Fibroblast of upper back skin (primary cell): ENCODE measurements around the gene SLC12A7.
"Not testable (repeated sequence)": the region's sequence is repeated elsewhere in the genome, so short reads cannot be mapped to it uniquely, and the experiment has no call there.

Experiments used
- DNase-seq: peaks from one replicate; pipeline ENCODE4 v3.0.0-alpha.2; 2013

Gene SLC12A7

DNA sequence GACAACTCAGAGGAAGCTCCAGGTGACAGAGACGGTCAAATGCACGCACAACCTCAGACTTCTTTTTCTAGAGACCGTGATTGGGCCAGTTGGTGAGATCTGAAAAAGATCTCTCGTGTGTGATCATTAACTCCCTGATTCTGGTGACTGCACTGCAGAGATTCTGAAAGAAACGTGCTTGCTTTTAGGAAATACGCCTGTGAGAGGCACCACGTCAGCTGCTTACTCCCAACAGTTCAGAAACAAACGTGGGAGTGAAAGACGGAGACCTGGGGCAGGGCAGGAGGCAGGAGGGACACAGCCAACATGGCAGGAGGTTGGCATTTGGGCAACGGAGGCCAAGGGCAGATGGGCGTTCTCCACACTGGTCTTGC, 15.9 kb downstream of the SLC12A7 start:
- DNase-seq, result no peak

GRCh38 chr5:1095302-1095989, 16.4 kb downstream of the SLC12A7 start:
- no peak for DNase-seq

GRCh38 chr5:1094670-1095190, 17.1 kb downstream of the SLC12A7 start:
- no peak for DNase-seq

DNA sequence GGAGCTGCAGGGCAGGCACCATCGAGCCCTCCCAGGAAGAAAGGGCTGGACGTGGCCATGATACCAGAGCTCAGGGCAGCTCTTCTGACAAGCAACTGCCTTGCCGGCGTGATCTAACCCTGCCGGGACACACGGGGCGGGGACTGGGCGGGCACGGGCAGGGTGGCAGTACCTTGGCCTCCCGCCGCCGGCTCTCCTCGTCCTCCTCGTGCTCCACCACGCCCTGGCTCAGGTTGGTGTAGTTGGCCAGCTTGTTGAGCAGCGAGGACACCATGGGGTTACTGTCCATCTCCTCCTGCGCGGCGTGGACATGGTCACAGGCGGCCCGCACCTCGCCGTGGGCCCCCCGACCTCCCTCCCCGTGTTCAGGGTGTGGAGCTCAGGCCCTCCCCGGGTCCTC, 18.5 kb downstream of the SLC12A7 start:
- DNase-seq, result no peak

DNA sequence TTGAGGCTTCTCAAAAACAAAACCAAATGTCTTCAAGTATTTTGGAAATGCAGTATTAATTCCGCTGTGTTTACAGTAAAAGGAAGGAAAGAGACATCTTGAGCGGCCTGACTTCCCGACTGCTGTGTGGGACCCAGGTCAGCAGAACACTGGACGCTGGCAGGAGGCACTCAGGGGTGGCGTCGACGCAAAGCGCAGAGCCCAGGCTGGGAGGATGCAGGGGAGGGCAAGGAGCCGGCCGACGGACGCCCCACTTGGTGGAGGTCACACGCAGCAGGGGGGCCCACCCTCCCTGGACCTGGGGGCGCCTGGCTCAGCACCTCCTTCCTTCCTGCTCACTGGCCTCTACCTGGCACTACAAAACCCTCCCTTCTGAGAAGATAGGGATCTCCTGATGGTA, 19.7 kb downstream of the SLC12A7 start:
- DNase-seq, result no peak

DNA sequence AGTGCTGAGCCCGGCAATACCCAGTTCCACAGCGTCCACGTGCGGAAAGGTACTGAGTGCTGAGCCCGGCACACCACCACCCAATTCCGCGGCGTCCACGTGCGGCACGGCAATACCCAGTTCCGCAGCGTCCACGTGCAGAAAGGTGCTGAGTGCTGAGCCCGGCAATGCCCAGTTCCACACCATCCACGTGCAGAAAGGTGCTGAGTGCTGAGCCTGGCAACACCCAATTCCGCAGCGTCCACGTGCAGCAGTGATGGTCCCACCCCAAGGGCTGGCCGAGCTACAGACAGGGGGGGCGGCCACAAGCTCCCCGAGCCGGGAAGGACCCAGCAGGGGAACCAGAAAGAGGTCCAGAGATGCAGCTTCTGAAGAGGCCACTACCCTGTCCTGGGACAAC, 20.2 kb downstream of the SLC12A7 start:
- no peak for DNase-seq

- DNase-seq, result no peak
Measured at GRCh38 chr5:1090538-1090937, 21.3 kb downstream of the SLC12A7 start.

GRCh38 chr5:1089621-1090040, 22.2 kb downstream of the SLC12A7 start:
- no peak for DNase-seq

DNA sequence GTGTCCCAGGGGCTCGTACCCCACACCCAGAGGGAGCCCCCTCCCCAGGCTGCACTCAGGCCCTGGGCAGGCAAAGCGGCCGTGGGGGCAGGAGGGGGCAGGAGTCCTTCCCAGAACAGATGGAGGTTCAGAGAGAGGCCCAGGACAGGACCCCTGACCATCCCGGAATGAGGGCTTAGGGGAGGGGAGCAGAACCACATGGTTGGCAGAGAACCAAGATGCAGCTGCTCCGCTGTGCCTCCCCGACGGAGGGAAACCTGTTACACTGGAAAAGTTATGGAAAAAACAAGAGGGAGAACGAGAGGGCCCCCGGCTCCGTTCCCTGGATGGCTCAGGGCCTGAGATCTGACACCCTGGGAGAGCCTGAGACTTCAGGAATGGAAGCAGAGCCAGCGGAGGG, 22.7 kb downstream of the SLC12A7 start:
- DNase-seq, result no peak

DNA sequence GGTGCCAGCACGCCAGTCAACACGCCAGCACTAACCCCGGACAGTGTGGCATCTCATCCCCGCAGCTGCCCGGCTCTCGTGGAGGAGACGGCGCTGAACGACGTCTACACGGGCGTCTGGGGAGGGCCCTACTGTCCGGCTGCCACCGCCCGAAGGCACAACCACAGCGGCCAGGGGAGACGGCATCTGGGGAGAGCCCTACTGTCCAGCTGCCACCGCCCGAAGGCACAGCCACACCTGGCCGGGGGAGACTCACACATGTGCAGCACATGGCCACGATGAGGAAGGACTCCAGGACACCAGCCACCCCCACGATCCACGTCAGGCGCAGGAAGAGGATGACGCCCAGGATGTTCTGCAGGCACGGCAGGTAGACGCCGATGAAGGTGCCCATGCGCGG, 23.1 kb downstream of the SLC12A7 start:
- no peak for DNase-seq

GRCh38 chr5:1088031-1088430, 23.8 kb downstream of the SLC12A7 start:
- no peak for DNase-seq

GRCh38 chr5:1087428-1087827, 24.4 kb downstream of the SLC12A7 start:
- DNase-seq, result no peak

DNA sequence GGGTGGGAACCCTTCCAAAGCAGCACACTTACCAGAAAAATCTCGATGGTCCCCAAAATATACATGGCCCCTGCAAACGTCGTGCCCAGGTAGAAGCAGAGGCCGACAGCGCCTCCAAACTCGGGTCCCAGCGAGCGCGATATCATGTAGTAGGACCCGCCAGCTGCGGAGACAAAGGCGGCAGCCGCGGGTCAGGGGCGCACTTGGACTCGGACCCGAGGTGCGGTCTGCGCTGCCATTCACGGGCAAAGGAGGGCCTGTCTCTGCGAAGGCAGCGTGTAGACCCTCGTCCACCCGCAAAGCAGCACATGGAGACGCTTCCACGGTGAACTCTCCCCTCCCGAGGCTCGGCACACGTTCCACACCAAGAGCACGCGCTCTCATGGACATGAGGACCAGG, 25.0 kb downstream of the SLC12A7 start:
- DNase-seq, result no peak

- no peak for DNase-seq
Measured at GRCh38 chr5:1086137-1086536, 25.7 kb downstream of the SLC12A7 start.

GRCh38 chr5:1085391-1085790, 26.5 kb downstream of the SLC12A7 start:
- no peak for DNase-seq

DNA sequence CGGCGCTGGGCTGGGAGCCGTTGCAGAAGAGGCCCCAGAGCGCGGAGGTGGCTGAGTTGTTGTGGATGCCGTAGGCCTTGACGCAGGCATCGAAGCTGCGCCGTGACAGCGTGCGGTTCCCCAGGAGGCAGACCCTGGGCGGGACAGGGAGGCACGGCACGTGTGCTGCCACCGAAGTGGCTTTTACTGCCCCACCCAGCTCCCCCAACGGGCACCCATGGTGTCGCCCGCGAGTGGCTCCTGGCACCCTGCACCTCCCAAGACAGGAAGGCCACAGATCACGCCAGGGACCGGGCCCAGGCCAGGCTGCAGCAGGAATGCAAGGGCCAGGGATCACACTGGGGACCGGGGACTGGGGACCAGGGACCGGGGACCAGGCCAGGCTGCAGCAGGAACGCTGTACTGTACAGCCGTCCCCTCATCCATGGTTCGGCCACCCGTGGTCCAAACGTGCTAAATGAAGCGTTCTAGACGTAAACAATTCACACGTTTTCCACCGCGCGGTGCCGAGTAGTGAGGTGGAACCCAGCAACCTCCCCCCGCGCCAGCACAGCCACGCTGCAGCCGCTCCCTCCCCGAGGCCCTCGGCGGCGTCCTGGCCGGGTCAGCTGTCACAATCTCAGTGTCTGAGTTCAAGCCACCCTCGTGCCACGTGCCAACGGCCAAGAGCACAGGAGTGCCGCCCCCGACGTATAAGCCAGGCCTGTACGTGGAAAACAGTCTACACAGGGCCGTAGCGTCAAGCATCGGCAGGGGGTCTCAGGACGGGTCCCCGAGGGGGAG, 27.8 kb downstream of the SLC12A7 start:
- DNase-seq, result no peak

- DNase-seq, result not testable (repeated sequence)
Measured at GRCh38 chr5:1083026-1083425, 28.8 kb downstream of the SLC12A7 start.

DNA sequence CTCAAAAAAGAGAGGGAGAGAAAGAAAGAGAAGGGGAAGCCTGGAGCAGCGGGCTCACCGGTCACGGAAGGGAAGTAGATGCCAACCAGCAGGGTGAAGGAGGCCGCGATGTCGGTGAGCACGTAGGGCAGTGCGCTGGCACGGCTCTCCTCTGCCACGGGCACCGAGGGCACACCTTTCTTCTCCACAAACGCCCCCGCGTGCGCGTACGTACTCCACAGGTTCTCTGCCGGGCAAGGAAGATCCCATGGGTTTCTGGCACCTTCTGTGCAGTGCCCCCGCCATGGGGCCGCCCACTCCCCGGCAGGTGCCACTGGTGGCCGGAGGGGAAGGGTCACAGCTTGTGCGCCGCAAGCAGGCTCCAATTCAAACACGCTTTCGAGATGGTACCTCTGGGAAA, 30.3 kb downstream of the SLC12A7 start:
- no peak for DNase-seq

DNA sequence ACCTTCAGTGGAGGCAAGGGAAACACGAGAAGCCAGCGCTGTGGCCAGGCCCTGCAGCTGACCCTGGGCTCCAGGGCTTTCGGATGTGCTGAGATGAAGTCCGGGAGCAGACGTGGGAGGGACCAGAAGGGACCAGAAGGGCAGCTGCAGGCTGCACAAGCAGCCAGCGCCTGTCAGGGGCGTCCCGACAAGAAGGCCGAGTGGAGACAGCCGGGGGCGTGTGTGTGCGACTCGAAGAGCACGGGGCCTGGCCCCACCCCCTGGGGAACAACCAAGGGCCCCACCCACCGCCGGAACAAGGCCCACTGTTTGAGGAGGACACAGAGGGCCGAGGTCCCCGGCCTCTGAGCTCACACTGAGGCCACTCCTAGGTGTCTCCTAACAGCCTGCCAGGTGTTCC, 31.4 kb downstream of the SLC12A7 start:
- no peak for DNase-seq

DNA sequence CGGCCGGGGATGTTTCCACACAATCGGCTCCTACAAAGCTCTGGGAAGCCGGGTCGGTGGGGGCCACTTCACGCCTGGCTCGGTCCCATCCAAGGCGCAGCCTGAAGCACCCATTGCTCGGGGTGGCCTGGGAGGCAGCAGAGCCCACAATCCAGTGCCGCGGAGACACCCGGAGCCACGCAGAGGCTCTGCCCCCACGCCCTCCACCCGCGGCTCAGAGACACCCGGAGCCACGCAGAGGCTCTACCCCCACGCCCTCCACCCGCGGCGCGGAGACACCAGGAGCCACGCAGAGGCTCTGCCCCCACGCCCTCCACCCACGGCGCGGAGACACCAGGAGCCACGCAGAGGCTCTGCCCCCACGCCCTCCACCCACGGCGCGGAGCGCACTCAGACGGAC, 31.9 kb downstream of the SLC12A7 start:
- no peak for DNase-seq

- DNase-seq, result no peak
Measured at GRCh38 chr5:1079486-1079885, 32.4 kb downstream of the SLC12A7 start.

GRCh38 chr5:1078851-1079250, 33.0 kb downstream of the SLC12A7 start:
- DNase-seq, result no peak

GRCh38 chr5:1078206-1078605, 33.7 kb downstream of the SLC12A7 start:
- no peak for DNase-seq

- no peak for DNase-seq
Measured at GRCh38 chr5:1077491-1078020, 34.3 kb downstream of the SLC12A7 start.
